ENCODE results near the gene CMBL.

The CMBL gene

DNA sequence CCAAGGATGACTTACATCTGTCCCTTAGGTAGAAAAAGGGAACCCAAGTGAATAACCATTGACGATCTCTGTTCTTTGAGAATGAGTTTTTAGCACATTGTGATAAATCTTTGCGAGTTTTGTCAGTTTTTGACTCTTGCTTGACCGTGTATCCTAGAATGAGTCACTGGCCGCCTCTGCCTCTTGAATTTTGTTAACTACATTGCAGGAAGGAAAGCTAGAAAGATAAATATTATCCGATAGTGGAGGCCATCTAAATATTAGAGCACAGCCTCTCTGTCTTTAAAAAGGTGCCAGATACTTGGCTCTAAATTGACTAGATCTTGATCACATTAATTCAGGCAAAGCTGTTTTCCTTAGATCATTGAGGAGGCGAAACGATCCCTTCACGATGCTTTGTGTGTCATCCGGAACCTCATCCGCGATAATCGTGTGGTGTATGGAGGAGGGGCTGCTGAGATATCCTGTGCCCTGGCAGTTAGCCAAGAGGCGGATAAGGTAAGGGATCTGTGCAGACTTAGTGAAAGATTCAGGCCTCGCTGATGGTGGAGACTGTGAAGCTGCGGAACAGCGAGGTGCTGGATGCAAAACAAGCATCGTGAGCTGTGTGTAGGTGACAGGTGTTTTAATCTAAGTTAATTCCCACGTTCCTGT is 45.5 kb downstream of the CMBL start:
- Histone ChIP-seq H3K4me3 (ENCODE audit: low read depth in 1 of 2, low read length in 2 of 2) (no peak overlapping the region), H3K36me3 (ENCODE audit: control insufficient read depth in 1 of 2, insufficient read depth in 2 of 2, low read length in 2 of 2) (peaks cover 73 to 81% of the 10 kb centered on the region in 2 donors)

GRCh38 chr5:10261065-10261464 is 46.6 kb downstream of the CMBL start:
- peaks cover 85 to 93% of the 10 kb centered on the region in 2 donors for H3K36me3 ChIP-seq (ENCODE audit: control insufficient read depth in 1 of 2, insufficient read depth in 2 of 2, low read length in 2 of 2)
- H3K27me3 ChIP-seq (ENCODE audit: low read depth, low read length) = no peaks in the 10 kb centered on the region
- H3K4me3 ChIP-seq (ENCODE audit: low read depth in 1 of 2, low read length in 2 of 2) = no peak overlapping the region
- no peaks in the 10 kb centered on the region for H3K9me3 ChIP-seq (ENCODE audit: control insufficient read depth in 1 of 2, low read length in 2 of 2)
- H3K27ac ChIP-seq (ENCODE audit: low read length) = no peak overlapping the region
- no peaks in the 10 kb centered on the region for H3K4me1 ChIP-seq (ENCODE audit: control insufficient read depth in 1 of 2, insufficient read depth in 2 of 2, low read length in 2 of 2)

More for the DNA sequence above, 45.5 kb downstream of the CMBL start:
- H3K4me1 ChIP-seq (ENCODE audit: control insufficient read depth in 1 of 2, insufficient read depth in 2 of 2, low read length in 2 of 2) = no peaks in the 10 kb centered on the region
- no peaks in the 10 kb centered on the region for H3K9me3 ChIP-seq (ENCODE audit: control insufficient read depth in 1 of 2, low read length in 2 of 2)
- no peaks in the 10 kb centered on the region for H3K27me3 ChIP-seq (ENCODE audit: low read depth, low read length)
- no peak overlapping the region for H3K27ac ChIP-seq (ENCODE audit: low read length)

- Histone ChIP-seq H3K9me3 (ENCODE audit: control insufficient read depth in 1 of 2, low read length in 2 of 2) (no peaks in the 10 kb centered on the region), H3K27me3 (ENCODE audit: low read depth, low read length) (no peaks in the 10 kb centered on the region), H3K36me3 (ENCODE audit: control insufficient read depth in 1 of 2, insufficient read depth in 2 of 2, low read length in 2 of 2) (peaks cover 91 to 97% of the 10 kb centered on the region in 2 donors), H3K27ac (ENCODE audit: low read length) (no peak overlapping the region), H3K4me1 (ENCODE audit: control insufficient read depth in 1 of 2, insufficient read depth in 2 of 2, low read length in 2 of 2) (no peaks in the 10 kb centered on the region), H3K4me3 (ENCODE audit: low read depth in 1 of 2, low read length in 2 of 2) (no peak overlapping the region)
Observed at GRCh38 chr5:10259899-10260298, 47.8 kb downstream of the CMBL start.

GRCh38 chr5:10257870-10258269 is 49.8 kb downstream of the CMBL start:
- H3K36me3 ChIP-seq (ENCODE audit: control insufficient read depth in 1 of 2, insufficient read depth in 2 of 2, low read length in 2 of 2) = peaks cover 82 to 84% of the 10 kb centered on the region in 2 donors
- H3K4me1 ChIP-seq (ENCODE audit: control insufficient read depth in 1 of 2, insufficient read depth in 2 of 2, low read length in 2 of 2) = peaks cover 0 to 6% of the 10 kb centered on the region in 2 donors
- no peak overlapping the region for H3K4me3 ChIP-seq (ENCODE audit: low read depth in 1 of 2, low read length in 2 of 2)
- no peaks in the 10 kb centered on the region for H3K27me3 ChIP-seq (ENCODE audit: low read depth, low read length)
- no peaks in the 10 kb centered on the region for H3K9me3 ChIP-seq (ENCODE audit: control insufficient read depth in 1 of 2, low read length in 2 of 2)
- no peak overlapping the region for H3K27ac ChIP-seq (ENCODE audit: low read length)

DNA sequence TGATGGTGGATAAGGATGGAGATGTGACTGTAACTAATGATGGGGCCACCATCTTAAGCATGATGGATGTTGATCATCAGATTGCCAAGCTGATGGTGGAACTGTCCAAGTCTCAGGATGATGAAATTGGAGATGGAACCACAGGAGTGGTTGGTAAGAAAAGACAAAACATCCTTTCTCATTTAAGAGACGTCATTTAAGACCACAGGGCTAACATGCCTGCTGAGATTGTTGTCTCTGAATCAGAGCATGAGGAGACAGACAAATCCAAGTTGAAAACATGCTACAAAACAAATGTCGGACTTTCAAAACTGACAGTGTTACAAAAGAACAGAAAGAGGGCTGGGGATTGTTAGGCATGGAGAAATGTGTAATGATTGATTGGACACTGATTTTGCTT is 53.0 kb downstream of the CMBL start:
- H3K36me3 ChIP-seq (ENCODE audit: control insufficient read depth in 1 of 2, insufficient read depth in 2 of 2, low read length in 2 of 2) = peaks cover 53 to 58% of the 10 kb centered on the region in 2 donors
- no peaks in the 10 kb centered on the region for H3K27me3 ChIP-seq (ENCODE audit: low read depth, low read length)
- no peak overlapping the region for H3K4me3 ChIP-seq (ENCODE audit: low read depth in 1 of 2, low read length in 2 of 2)
- H3K27ac ChIP-seq (ENCODE audit: low read length) = no peak overlapping the region
- peaks cover 9 to 18% of the 10 kb centered on the region in 2 donors for H3K4me1 ChIP-seq (ENCODE audit: control insufficient read depth in 1 of 2, insufficient read depth in 2 of 2, low read length in 2 of 2)
- no peaks in the 10 kb centered on the region for H3K9me3 ChIP-seq (ENCODE audit: control insufficient read depth in 1 of 2, low read length in 2 of 2)

GRCh38 chr5:10253390-10253789 is 54.3 kb downstream of the CMBL start:
- H3K27ac ChIP-seq (ENCODE audit: low read length) = no peak overlapping the region
- no peaks in the 10 kb centered on the region for H3K9me3 ChIP-seq (ENCODE audit: control insufficient read depth in 1 of 2, low read length in 2 of 2)
- H3K4me1 ChIP-seq (ENCODE audit: control insufficient read depth in 1 of 2, insufficient read depth in 2 of 2, low read length in 2 of 2) = peaks cover 9 to 25% of the 10 kb centered on the region in 2 donors
- peaks cover 44 to 46% of the 10 kb centered on the region in 2 donors for H3K36me3 ChIP-seq (ENCODE audit: control insufficient read depth in 1 of 2, insufficient read depth in 2 of 2, low read length in 2 of 2)
- H3K4me3 ChIP-seq (ENCODE audit: low read depth in 1 of 2, low read length in 2 of 2) = no peak overlapping the region
- no peaks in the 10 kb centered on the region for H3K27me3 ChIP-seq (ENCODE audit: low read depth, low read length)

DNA sequence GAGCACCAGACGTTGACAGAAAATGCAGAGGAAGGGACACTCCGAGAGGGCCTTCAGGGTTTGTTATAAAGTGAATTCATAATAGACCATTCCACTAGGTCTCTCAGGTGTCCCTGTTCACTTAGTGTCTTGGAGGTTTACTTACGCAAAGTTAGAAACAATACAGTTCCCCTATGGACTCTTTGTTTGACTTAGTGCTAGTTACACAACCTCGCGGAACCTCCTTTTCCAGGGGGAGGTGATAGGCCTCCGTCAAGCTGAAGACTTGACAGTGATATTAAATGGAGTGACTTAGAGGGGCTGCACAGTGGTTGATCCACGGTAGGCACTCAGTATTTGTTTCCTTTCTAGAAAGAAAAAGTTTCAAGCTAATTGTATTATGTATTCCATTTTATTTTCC is 56.3 kb downstream of the CMBL start:
- Histone ChIP-seq H3K36me3 (ENCODE audit: control insufficient read depth in 1 of 2, insufficient read depth in 2 of 2, low read length in 2 of 2) (peaks cover 25 to 26% of the 10 kb centered on the region in 2 donors), H3K4me3 (ENCODE audit: low read depth in 1 of 2, low read length in 2 of 2) (peak overlapping the region; percentile 92 to 93), H3K9me3 (ENCODE audit: control insufficient read depth in 1 of 2, low read length in 2 of 2) (no peaks in the 10 kb centered on the region), H3K27me3 (ENCODE audit: low read depth, low read length) (no peaks in the 10 kb centered on the region), H3K4me1 (ENCODE audit: control insufficient read depth in 1 of 2, insufficient read depth in 2 of 2, low read length in 2 of 2) (peaks cover 9 to 25% of the 10 kb centered on the region in 2 donors), H3K27ac (ENCODE audit: low read length) (peak overlapping the region; percentile 98)

DNA sequence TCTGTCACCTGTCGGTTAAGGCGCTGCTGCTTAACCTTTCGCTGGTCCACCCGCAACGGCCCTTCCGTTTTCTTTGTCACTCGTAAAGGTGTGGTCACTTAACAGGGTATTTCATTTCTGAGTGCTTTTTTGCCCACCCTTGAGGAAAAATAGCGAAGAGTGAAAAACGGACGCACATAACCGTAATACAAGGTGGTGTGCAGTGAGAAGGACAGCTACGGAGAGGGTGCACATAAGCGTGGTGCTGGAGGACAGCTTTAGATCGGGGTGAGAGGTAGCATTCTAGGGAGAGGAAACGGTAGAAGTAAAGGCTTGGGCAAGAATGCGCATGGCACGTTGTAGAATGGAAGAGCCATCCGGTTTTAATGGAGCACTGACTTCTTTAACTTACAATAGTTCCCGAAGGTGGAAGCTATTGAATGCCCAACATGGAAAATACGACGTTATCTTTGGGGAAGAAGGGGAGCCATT is 56.9 kb downstream of the CMBL start:
- H3K9me3 ChIP-seq (ENCODE audit: control insufficient read depth in 1 of 2, low read length in 2 of 2) = no peaks in the 10 kb centered on the region
- peak overlapping the region; percentile 98 for H3K27ac ChIP-seq (ENCODE audit: low read length)
- no peaks in the 10 kb centered on the region for H3K27me3 ChIP-seq (ENCODE audit: low read depth, low read length)
- peaks cover 19 to 20% of the 10 kb centered on the region in 2 donors for H3K36me3 ChIP-seq (ENCODE audit: control insufficient read depth in 1 of 2, insufficient read depth in 2 of 2, low read length in 2 of 2)
- peak overlapping the region; percentile 92 to 93 for H3K4me3 ChIP-seq (ENCODE audit: low read depth in 1 of 2, low read length in 2 of 2)
- H3K4me1 ChIP-seq (ENCODE audit: control insufficient read depth in 1 of 2, insufficient read depth in 2 of 2, low read length in 2 of 2) = peaks cover 9 to 25% of the 10 kb centered on the region in 2 donors

DNA sequence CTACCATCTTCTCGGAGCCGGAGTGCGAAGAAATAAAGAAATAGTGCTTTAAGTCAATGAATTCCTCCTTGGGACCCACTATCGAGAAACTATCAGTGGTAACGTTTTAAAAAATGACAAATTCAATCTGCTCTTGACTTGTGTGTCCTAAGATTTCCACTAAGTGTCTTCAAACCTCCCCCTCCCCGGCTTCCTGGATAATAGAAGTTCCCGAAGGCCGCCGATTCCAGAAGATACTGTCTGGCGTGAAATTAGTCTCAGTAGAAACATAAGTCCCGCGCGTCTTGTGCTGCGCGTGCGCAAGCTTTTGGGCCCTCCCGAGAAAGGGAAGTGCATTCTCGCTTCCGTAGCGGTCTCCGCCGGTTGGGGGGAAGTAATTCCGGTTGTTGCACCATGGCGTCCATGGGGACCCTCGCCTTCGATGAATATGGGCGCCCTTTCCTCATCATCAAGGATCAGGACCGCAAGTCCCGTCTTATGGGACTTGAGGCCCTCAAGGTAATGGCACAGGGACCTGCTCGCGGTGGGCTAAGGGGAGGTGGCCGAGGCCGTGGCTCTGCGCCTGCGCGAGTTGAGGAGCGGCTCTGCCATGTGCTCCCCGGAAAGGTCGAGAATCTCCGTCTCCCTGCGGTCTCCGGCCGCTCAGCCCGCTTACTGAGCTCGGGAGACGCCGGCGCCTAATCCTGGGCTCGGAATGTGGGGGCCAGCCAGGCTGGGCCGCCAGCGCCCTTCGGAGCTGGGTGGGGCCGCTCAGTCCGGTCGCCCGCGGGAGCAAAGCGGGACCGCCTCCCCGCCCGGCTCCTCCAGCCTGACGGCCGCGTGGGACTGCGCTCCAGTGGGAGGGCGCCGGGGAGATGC is 57.5 kb downstream of the CMBL start, which contains the start of gene CCT5:
Gene CCT5, plus strand, starts transcription at position 333 of the 858 bp plus-strand sequence. Its CDS starts 61 bp downstream, at position 394.
- Histone ChIP-seq H3K27ac (ENCODE audit: low read length) (peak within 1 kb of the TSS; percentile 98), H3K4me1 (ENCODE audit: control insufficient read depth in 1 of 2, insufficient read depth in 2 of 2, low read length in 2 of 2) (peaks cover 9 to 25% of the 10 kb centered on the region in 2 donors), H3K9me3 (ENCODE audit: control insufficient read depth in 1 of 2, low read length in 2 of 2) (no peaks in the 10 kb centered on the region), H3K36me3 (ENCODE audit: control insufficient read depth in 1 of 2, insufficient read depth in 2 of 2, low read length in 2 of 2) (peaks cover 12 to 14% of the 10 kb centered on the region in 2 donors), H3K27me3 (ENCODE audit: low read depth, low read length) (no peaks in the 10 kb centered on the region), H3K4me3 (ENCODE audit: low read depth in 1 of 2, low read length in 2 of 2) (peak within 1 kb of the TSS; percentile 92 to 93)

DNA sequence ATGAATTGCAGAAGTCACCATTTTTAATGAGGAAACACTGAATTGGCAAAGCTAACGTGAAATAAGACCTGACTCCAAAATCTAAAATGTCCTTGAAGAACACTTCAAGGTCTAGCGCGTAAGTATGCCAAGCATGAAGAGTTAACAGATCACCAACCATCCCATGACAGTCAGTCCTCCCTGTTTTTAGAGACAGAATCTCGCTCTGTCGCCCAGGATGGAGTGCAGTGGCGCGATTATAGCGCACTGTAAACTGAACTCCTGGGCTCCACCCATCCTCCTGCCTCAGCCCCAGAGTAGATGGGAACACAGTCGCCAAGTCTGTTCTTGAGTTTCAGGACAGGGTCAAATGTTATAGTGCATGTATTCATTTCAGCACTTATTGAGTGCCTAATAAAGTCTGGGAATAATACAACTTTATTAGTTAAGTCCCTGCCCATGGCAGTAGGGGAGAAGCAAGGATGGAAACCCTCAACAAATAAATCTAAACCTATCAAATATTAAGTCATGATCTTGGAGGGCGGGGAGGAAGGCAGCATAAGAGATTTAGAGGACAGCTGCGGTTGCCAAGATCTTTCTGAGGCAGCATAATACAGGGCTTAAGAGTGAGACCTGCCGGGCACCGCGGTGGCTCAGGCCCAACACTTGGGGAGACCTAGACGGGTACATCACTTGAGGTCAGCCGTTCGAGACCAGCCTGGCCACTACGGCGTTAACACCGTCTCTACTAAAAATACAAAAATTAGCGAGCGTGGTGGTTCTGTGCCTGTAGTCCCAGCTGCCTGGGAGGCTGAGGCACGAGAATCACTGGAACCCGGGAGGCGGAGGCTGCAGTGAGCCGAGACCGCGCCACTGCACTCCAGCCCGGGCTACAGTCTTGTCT is 59.1 kb downstream of the CMBL start:
- H3K36me3 ChIP-seq (ENCODE audit: control insufficient read depth in 1 of 2, insufficient read depth in 2 of 2, low read length in 2 of 2) = peaks cover 0 to 4% of the 10 kb centered on the region in 2 donors
- peaks cover 9 to 22% of the 10 kb centered on the region in 2 donors for H3K4me1 ChIP-seq (ENCODE audit: control insufficient read depth in 1 of 2, insufficient read depth in 2 of 2, low read length in 2 of 2)
- no peaks in the 10 kb centered on the region for H3K27me3 ChIP-seq (ENCODE audit: low read depth, low read length)
- no peaks in the 10 kb centered on the region for H3K9me3 ChIP-seq (ENCODE audit: control insufficient read depth in 1 of 2, low read length in 2 of 2)
- H3K4me3 ChIP-seq (ENCODE audit: low read depth in 1 of 2, low read length in 2 of 2) = peak overlapping the region; percentile 92 to 93
- H3K27ac ChIP-seq (ENCODE audit: low read length) = peak overlapping the region; percentile 98
